OCI-LY7 (cell line): ENCODE data around the gene TRIM56.

Source experiments
- CTCF ChIP-seq: fragments of 200-600 bp; sonication (generic); conservative IDR thresholded peaks from 2 replicates; pipeline ENCODE4 v1.5.1; 2014; ENCODE audit warnings: mild to moderate bottlenecking, antibody characterized with exemption, low read length, moderate library complexity, mixed read lengths
- EZH2phosphoT487 ChIP-seq: fragments of 200-600 bp; sonication (generic); IDR thresholded peaks from 2 replicates; pipeline ENCODE4 v1.6.1; 2018; ENCODE audit warnings: low read depth, borderline replicate concordance, mild to moderate bottlenecking, mixed run types, antibody characterized with exemption, low read length, moderate library complexity, mixed read lengths

DNA sequence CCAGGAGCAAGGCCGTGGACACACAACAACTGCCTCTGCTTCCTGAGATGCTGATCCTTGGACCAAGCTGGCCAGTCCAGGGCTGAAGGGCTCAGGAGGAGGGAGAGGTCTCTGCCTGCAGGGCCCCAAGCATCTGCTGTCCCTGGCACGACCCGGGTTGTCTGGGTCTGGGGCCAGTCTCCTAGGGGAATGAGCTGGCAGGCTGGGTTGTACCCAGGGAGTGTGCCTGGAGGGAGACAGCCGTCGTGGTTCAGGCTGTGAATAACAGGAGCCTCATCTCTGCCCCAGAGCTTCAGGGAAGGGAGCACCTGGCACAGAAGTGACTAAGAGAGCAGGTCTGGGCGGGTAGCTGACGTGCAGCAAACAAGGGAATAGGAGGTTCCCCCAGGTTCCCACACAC lies 23.7 kb downstream of the TRIM56 start:
- no peak for TF ChIP-seq CTCF
- no peak for TF ChIP-seq EZH2phosphoT487
